ENCODE measurements around the gene PHKB.

The PHKB gene

GRCh38 chr16:47695756-47696155 lies 234.6 kb downstream of the PHKB start:
- DNase-seq, result no peak

GRCh38 chr16:47697826-47698225 lies 236.7 kb downstream of the PHKB start:
- no peak for DNase-seq

- DNase-seq, result no peak
These were observed 238.0 kb downstream of the PHKB start for GRCh38 chr16:47699106-47699505.

GRCh38 chr16:47700857-47701587 lies 239.9 kb downstream of the PHKB start:
- no peak for DNase-seq

GRCh38 chr16:47705266-47705665 lies 244.1 kb downstream of the PHKB start:
- DNase-seq, result no peak

- no peak for DNase-seq
These were observed 250.7 kb downstream of the PHKB start for GRCh38 chr16:47711809-47712208.

GRCh38 chr16:47712276-47713224 lies 251.4 kb downstream of the PHKB start:
- DNase-seq, result no peak

GRCh38 chr16:47713225-47713595 lies 252.1 kb downstream of the PHKB start:
- DNase-seq, result peak; percentile 77

GRCh38 chr16:47715442-47716083 lies 254.4 kb downstream of the PHKB start:
- no peak for DNase-seq

GRCh38 chr16:47716571-47716970 lies 255.4 kb downstream of the PHKB start:
- DNase-seq, result peak; percentile 15

GRCh38 chr16:47719713-47720112 lies 258.6 kb downstream of the PHKB start:
- no peak for DNase-seq

GRCh38 chr16:47721006-47721637 lies 260.0 kb downstream of the PHKB start:
- DNase-seq, result no peak

GRCh38 chr16:47722046-47722445 lies 260.9 kb downstream of the PHKB start:
- DNase-seq, result no peak

GRCh38 chr16:47724115-47724785 lies 263.1 kb downstream of the PHKB start:
- DNase-seq, result no peak

- no peak for DNase-seq
These were observed 264.1 kb downstream of the PHKB start for GRCh38 chr16:47725188-47725695.

GRCh38 chr16:47726031-47726675 lies 265.0 kb downstream of the PHKB start:
- no peak for DNase-seq

GRCh38 chr16:47727131-47727530 lies 266.0 kb downstream of the PHKB start:
- DNase-seq, result no peak

GRCh38 chr16:47728205-47728604 lies 267.1 kb downstream of the PHKB start:
- no peak for DNase-seq

GRCh38 chr16:47729701-47730100 lies 268.6 kb downstream of the PHKB start:
- DNase-seq, result no peak

GRCh38 chr16:47731252-47731651 lies 270.1 kb downstream of the PHKB start:
- DNase-seq, result peak; percentile 83

GRCh38 chr16:47732122-47732521 lies 271.0 kb downstream of the PHKB start:
- DNase-seq, result no peak
